ENCODE data around the gene ATP13A1. TPM values are rescaled to one million over a fixed set of nuclear protein-coding genes. Genes with fewer than 3 reads are reported as not detected.
A peak's percentile ranks its signal among the peaks of the same experiment; 100 is the strongest.

Gene ATP13A1
- total and polyA plus RNA-seq, 2 of the 8 experiments (the other 6 are each of a cell fraction or from before 2014, with no cell fraction given): 33.0 to 64.2 TPM

GRCh38 chr19:19663256-19664120 lies at the start of gene ATP13A1 (continued):
- TF ChIP-seq FOSL1 (IDR thresholded peaks at IDR 0.05; ENCODE audit: insufficient read depth, low read depth, low read length) (no peak), CHD1 (IDR thresholded peaks at IDR 0.05; ENCODE audit: low read depth, low read length) (no peak), RAD21 (IDR thresholded peaks at IDR 0.05 in 1 of 2, conservative IDR thresholded peaks at IDR 0.05 in 1 of 2; ENCODE audit: low read depth in 2 of 2, low read length in 2 of 2) (no peak), PHF8 (conservative IDR thresholded peaks at IDR 0.05; ENCODE audit: low read depth, low read length) (peak; percentile 89), CEBPB (IDR thresholded peaks at IDR 0.05; ENCODE audit: low read depth, low read length) (no peak), CBX8 (IDR thresholded peaks at IDR 0.05; ENCODE audit: borderline replicate concordance, low read depth, low read length) (no peak), TAF1 (IDR thresholded peaks at IDR 0.05; ENCODE audit: low read depth, low read length) (peak; percentile 88), TAF7 (optimal IDR thresholded peaks at IDR 0.05; ENCODE audit: borderline replicate concordance, low read depth, low read length) (peak; percentile 87), SUZ12 (IDR thresholded peaks at IDR 0.05; ENCODE audit: low read length) (no peak), BCL11A (IDR thresholded peaks at IDR 0.05; ENCODE audit: low read depth in 2 of 2, low read length in 2 of 2) (no peak), POLR2AphosphoS5 (IDR thresholded peaks at IDR 0.05; ENCODE audit: low read depth, low read length) (no peak; the same call in 1 of the 2 replicates), JUN (IDR thresholded peaks at IDR 0.05; ENCODE audit: low read depth, low read length) (0 out of 2 replicates have a peak, but pooled peaks have one; percentile 9), POU5F1 (IDR thresholded peaks at IDR 0.05; ENCODE audit: low read depth, low read length) (no peak), HDAC6 (IDR thresholded peaks at IDR 0.05; ENCODE audit: low read depth, low read length) (no peak), KDM1A (IDR thresholded peaks at IDR 0.05; ENCODE audit: borderline replicate concordance, low read length) (no peak), SRF (IDR thresholded peaks at IDR 0.05; ENCODE audit: low read depth, low read length) (no peak), BRCA1 (IDR thresholded peaks at IDR 0.05; ENCODE audit: low read depth, low read length) (no peak), BACH1 (IDR thresholded peaks at IDR 0.05; ENCODE audit: low read length) (no peak), KDM4A (IDR thresholded peaks at IDR 0.05; ENCODE audit: low read depth, low read length, severe bottlenecking) (peak; percentile 70), YY1 (IDR thresholded peaks at IDR 0.05; ENCODE audit: low read depth, low read length) (peak; percentile 99), ZNF274 (IDR thresholded peaks at IDR 0.05; ENCODE audit: borderline replicate concordance, extremely low read depth, low read length) (no peak)
- TF ChIP-seq, protein P1, sequence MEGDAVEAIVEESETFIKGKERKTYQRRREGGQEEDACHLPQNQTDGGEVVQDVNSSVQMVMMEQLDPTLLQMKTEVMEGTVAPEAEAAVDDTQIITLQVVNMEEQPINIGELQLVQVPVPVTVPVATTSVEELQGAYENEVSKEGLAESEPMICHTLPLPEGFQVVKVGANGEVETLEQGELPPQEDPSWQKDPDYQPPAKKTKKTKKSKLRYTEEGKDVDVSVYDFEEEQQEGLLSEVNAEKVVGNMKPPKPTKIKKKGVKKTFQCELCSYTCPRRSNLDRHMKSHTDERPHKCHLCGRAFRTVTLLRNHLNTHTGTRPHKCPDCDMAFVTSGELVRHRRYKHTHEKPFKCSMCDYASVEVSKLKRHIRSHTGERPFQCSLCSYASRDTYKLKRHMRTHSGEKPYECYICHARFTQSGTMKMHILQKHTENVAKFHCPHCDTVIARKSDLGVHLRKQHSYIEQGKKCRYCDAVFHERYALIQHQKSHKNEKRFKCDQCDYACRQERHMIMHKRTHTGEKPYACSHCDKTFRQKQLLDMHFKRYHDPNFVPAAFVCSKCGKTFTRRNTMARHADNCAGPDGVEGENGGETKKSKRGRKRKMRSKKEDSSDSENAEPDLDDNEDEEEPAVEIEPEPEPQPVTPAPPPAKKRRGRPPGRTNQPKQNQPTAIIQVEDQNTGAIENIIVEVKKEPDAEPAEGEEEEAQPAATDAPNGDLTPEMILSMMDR (IDR thresholded peaks at IDR 0.05; ENCODE audit: control extremely low read depth in 1 of 3, insufficient read depth in 1 of 3, low read depth in 1 of 3, low read length in 3 of 3): peak in 2 of 3 experiments; percentile 1 to 9; a peak in 1 of 4 replicates
